Heart left ventricle (tissue), 13 donors: ENCODE measurements around the gene NFASC.

Source experiments
- POLR2A ChIP-seq, 2 donors: fragments of 450-650 bp; IDR thresholded peaks; one replicate each; pipeline ENCODE4 v1.6.1; 2017; ENCODE audit warnings: antibody characterized with exemption in 2 of 2, mild to moderate bottlenecking in 2 of 2, moderate library complexity in 2 of 2
- TF ChIP-seq, protein P1 (sequence below), 12 donors: fragments of 200-600 bp; sonication (generic) in 4 of 12; IDR thresholded peaks; one replicate each; pipeline versions ENCODE4 v1.5.0 to v1.8.0; 2018 to 2022; ENCODE audit warnings: antibody characterized with exemption in 12 of 12, mild to moderate bottlenecking in 5 of 12
- donor health status: ischemic (EF 13 %, LVEDD 7.1; RV severe dilation, severe dysfunction).
- donor health status: DM: no; HTN: yes; CAD: no.
- donor health status: DM: no; HTN: no; CAD: no.
- donor health status: ischemic (EF 25% LVEDD 6.9; RV normal size, moderate dysfunction).
- donor health status: ischemic (EF 25% LVEDD 5.7; RV mildly dilated, moderate dysfunction).
- donor health status: ischemic (EF 35%, LVEDD 5.7; RV mildly dilated, moderate dysfunction).
- donor health status: nonischemic (EF 11% LVEDD 7.7; RV severe dilation, severe dysfunction).
- donor health status: DM: yes; HTN: yes; CAD: no.
- donor health status: PGD.
- donor health status: ischemic (EF 29% LVEDD 5.4; RV normal size, mild dysfunction).
- donor health status: nonischemic (EF 23%, LVEDD 6.1; RV moderate dilation, normal function).

- TF ChIP-seq, protein P1, sequence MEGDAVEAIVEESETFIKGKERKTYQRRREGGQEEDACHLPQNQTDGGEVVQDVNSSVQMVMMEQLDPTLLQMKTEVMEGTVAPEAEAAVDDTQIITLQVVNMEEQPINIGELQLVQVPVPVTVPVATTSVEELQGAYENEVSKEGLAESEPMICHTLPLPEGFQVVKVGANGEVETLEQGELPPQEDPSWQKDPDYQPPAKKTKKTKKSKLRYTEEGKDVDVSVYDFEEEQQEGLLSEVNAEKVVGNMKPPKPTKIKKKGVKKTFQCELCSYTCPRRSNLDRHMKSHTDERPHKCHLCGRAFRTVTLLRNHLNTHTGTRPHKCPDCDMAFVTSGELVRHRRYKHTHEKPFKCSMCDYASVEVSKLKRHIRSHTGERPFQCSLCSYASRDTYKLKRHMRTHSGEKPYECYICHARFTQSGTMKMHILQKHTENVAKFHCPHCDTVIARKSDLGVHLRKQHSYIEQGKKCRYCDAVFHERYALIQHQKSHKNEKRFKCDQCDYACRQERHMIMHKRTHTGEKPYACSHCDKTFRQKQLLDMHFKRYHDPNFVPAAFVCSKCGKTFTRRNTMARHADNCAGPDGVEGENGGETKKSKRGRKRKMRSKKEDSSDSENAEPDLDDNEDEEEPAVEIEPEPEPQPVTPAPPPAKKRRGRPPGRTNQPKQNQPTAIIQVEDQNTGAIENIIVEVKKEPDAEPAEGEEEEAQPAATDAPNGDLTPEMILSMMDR (IDR thresholded peaks at IDR 0.05) = no peak
- no peak for TF ChIP-seq POLR2A (IDR thresholded peaks at IDR 0.05)
Observed at GRCh38 chr1:204932573-204932909, 61.9 kb downstream of the NFASC start.
